NCI-H82 treated with DMSO at 0.1 percent for 48 hours (cell line): Measurements from ENCODE around the gene ZNF785.
A peak's percentile ranks its signal among the peaks of the same experiment; 100 is the strongest.
"Not testable (repeated sequence)": the region's sequence is repeated elsewhere in the genome, so short reads cannot be mapped to it uniquely, and the experiment has no call there.

ENCODE experiments used
- DNase-seq: peaks from one replicate; lab custom pipeline; 2025; ENCODE audit not compliant: unreplicated experiment; lab: John Stamatoyannopoulos, UW

Gene ZNF785

DNA sequence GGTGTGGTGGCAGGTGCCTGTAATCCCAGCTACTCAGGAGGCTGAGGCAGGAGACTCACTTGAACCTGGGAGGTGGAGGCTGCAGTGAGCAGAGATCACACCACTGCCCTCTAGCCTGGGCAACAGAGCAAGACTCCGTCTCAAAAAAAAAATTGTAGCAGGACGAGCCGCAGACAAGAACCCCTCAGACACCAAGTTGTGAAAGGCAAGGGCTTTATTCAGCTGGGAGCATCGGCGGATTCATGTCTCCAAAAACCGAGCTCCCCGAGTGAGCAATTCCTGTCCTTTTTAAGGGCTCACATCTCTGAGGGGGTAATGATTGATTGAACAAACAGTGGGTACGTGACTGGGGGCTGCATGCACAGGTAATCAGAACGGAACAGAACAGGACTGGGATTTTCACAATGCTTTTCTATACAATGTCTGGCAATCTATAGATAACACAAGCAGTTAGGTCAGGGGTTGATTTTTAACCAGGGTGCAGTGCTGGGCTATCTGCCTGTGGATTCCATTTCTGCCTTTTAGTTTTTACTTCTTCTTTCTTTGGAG, 44.5 kb downstream of the ZNF785 start:
- DNase-seq = not testable (repeated sequence)

DNA sequence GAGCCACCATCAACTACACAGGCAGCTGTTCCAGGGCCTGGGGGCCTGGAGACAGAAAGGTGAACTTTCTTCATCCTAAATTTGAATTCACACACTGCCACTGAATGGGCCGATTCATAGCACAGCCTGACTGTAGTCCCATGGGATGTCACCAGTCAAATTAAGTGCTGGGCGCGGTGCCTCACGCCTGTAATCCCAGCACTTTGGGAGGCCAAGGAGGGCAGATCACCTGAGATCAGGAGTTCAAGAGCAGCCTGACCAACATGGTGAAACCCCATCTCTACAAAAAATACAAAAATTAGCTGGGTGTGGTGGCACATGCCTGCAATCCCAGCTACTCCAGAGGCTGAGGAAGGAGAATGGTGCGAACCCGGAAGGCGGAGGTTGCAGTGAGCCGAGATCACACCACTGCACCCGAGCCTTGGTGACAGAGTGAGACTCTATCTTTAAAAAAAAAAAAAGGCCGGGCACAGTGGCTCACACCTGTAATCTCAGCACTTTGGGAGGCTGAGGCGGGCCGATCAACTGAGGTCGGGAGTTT, 45.4 kb downstream of the ZNF785 start:
- DNase-seq = not testable (repeated sequence)

DNA sequence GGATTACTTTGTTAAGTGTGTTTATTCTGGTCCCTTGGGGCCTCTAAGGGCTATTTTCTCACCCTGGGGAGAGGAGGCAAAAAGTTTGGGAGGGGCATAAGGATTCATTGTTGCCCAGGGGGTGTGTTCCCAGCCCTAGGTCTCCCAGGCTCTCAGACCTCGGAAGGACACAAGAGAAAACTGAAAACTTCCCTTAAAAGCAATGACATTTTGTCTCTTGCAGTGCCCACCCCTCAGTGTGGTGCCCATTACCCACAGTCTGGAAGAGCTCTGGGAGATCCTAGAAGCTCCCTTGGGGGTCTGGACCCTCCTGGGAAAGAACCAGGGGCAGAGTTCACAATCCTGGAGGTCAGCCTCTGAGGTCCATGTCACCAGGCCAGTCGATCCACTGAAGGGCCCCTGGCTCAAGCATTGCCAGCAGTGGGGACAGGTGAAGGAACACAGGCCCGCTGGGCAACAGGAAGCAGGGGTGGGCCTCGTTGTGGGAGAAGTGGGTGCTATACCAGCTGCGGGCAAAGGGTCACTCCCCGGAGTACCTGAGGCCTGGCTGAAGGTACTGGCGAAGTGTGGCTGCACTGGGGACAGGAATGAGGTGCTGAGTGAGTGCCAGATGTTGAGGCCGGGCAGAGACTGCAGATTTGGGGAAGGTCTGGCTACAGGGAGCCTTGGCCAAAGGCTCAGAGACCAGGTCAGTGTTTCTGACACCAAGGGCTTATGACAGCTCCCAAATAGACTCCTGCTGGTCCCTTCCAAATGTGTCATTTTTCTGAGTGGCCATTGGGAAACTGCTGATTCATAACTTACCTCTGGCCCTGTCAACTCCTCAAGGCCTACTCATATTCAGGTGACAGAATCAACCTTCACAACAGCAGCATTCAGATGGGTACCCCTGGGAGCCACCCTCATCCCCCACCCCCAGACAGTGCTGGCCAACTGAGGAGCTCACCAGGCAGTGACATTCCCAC, 46.2 kb downstream of the ZNF785 start:
- no peak for DNase-seq

DNA sequence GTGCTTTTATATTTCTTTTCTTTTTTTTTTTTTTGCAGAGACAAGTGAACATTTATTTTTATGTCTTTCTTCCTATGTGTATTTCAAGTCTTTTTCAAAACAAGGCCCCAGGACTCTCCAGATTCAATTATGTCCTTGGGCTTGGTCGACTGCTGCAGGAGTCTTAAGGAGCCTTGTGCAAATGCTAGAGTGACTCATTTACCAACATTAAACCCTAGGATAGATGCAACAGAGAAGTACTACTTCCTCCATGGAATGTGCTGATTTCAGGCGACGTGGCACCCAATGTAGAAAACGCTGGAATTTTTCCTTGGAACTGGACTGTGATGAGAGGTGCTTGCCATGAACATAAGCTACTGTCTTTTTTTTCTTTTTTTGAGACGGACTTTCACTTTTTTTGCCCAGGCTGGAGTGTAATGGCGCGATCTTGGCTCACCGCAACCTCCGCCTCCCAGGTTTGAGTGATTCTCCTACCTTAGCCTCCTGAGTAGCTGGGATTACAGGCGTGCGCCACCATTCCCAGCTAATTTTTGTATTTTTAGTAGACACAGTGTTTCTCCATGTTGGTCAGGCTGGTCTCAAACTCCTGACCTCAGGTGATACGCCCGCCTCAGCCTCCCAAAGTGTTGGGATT, 49.0 kb downstream of the ZNF785 start:
- not testable (repeated sequence) for DNase-seq

DNA sequence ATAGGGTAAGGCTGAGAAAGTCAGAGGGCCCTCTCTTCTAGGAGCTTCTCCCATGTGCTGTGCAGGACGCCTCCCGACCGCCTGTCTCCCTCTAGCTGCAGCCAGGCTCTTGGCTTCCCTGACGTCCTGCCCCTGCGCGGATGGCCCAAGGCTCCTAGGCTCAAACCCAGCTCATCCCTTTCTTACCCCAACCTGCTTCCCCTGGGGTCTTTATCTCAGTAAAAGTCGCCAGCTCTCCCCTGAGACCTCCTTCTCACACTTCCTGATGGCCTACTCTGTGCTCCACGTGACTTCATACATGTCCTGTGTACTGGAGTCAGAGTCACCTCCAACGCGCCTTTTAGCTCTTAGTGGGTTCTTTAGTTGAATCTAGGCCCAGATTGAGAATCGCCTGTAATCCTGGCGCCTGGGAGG, 49.7 kb downstream of the ZNF785 start:
- peak; percentile 42 for DNase-seq

DNA sequence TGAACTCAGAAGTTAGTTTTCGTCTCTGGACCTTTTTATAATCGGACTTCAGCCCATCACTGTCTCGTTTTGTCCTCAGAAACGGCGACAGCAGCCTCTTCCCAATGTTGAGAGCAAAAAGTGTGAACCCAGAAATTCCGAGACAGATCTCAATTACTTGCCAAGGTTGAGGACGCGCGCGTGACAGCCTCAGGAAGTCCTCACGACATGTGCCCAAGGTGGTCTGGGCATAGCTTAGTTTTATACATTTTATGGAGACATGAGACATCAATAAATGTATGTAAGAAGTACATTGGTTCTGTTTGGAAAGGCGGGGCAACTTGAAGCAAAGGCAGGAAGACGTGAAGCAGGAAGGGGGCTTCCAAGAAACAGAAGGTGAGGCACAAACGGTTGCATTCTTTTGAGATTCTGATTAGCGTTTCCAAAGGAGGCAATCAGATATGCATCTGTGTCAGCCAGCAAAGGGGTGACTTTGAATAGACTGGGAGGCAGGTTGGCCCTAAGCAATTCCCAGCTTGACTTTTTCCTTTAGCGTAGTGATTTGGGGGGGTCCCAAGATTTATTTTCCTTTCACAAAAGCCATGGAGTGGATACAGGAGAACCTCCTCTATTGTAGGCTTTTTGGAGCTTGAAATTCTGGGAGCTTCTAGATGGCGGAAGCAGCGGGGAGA, 50.3 kb downstream of the ZNF785 start:
- DNase-seq = peak; percentile 59

DNA sequence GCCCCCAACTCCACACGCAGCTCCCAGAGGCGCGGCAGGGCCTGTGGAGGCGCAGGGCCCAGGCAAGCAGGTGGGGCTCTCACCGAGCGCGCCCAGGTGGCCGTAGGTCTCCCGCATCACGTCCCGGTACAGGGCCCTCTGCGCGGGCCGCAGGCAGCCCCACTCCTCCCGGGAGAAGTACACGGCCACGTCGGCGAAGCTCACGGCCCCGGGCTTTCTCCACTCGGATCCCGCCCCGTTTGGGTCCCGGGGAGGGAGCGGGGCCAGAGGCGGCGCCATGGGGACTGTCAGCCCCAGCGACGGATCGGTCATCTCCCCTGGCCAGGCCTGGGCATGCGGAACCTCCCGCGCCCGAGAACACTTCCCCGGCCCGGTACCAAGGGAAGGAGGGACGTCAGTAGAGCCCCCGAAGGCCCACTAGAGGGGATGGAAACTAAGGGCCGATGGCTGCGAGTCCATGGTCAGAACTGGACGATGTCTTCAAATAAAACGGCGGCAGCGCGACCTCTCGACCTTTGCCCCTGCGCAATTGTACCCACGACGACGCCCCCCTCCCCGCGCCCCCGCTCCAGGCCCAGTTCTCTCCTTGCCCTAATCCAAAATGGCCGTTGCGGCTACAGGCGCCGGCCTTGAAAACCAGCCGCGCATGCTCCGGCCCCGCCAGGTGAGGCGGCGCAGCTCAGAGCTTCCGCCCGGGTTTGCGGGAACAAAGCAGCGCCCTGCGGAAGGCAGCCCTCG, 51.0 kb downstream of the ZNF785 start, which contains the start of gene ZNF747:
Gene ZNF747 (minus strand): TSS at position 491 of the 738 bp plus-strand sequence. CDS start 179 bp downstream, at position 312.
- DNase-seq = peak; percentile 62

DNA sequence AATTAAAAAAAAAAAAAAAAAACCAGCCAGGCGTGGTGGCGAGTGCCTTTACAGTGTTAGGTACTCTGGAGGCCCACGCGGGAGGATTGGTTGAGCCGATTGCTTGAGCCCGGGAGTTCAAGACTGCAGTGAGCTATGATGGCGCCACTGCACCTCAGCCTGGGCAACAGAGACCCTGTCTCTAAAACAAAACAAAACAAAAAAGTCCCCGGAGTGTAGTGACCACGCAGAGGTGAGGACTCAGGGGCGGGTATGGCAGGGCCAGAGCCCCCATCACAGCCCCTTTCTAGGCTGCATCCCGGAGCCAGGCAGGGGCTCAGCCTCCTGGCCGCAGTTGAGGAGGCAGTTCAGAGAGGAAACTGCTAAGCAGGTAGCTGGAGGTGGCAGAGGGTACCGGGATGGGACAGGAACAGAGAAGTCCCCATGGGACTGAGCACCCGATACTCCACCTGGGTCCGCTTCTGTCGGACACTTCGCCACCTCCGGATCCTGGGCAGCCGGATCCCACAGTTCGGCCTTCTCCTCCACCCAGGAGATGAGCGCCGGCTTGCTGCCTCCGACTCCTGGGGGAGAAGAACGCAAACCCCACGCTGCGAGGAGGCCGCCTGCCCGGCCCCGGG, 51.6 kb downstream of the ZNF785 start:
- no peak for DNase-seq

DNA sequence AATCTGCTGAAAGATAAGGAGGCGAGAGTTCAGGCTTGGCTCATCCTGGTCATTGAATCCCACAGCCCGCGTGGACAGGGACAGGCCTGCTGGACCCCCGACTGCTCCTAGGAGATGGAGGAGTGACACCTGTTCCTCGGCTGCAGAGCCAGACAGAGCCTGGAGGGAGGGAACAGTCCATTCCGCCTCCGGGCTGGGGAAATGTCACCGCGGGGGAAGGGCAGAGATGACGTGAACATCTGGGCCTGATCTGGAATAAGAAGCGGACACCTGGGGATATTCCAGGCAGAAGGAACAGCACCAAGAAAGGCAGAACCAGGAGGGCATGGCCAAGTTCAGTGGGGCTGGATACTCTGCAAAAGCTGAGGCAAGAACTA, 52.4 kb downstream of the ZNF785 start:
- no peak for DNase-seq

DNA sequence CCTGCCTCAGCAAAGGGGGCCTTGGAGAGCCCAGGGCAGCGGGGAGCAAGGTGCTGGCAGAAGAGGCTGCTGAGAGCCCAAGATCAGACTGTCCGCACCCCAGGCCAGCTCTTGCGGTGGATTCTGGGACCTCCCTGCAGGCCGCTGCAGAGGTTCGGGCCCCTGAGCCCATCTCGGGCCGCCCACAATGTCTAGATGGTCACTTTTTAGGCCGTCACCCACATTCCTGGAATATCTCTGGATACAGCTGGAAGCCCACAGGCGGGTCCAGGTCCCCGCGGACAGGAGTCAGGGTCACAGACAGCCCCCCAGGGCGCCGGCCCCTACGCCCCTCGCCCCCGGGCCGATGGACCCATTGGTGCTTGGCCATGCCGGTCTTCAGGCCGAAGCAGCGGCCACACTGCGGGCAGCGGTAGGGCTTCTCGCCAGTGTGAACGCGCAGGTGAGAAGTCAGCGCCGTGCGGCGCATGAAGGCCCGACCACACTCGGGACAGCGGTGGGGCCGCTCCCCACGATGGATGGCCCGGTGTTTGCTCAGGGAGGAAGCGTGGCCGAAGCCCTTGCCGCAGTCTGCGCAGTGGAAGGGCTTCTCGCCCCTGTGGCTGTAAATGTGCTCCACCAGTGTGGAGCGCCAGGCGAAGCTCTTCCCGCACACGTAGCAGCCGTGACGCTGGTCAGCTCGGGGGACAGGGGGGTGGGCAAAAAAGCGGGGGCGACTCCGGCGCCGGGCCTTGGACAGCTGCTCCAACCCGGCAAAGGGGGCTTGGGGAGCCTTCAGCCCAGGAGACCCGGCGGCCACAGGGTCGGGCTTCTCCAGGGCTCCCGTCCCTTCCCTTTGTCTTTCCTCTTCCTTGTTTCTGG, 53.0 kb downstream of the ZNF785 start:
- no peak for DNase-seq
